ENCODE data around the gene ELFN1.
"Not testable (repeated sequence)": the region's sequence is repeated elsewhere in the genome, so short reads cannot be mapped to it uniquely, and the experiment has no call there.

ELFN1 gene

DNA sequence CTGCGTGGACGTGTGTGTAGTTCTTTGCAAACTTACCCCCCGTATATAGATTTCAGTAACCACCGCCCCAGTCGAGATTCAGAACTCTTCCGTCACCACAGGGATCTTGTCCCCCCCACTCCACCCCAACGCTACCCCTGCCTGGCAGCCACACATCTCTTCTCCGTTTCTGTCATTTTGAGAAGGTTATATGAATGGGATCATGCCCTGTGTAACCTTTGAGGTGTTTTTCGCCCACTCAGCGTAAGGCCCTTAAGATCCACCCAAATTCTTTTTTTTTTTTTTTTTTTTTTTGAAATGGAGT is 83.4 kb downstream of the ELFN1 start:
- Histone ChIP-seq H3K4me1 (ENCODE audit: insufficient read depth, low read length) (peaks cover 6% of the 10 kb centered on the region; the same call in 1 of the 2 replicates), H3K9me3 (ENCODE audit: insufficient read depth, low read depth, low read length) (no peaks in the 10 kb centered on the region)

DNA sequence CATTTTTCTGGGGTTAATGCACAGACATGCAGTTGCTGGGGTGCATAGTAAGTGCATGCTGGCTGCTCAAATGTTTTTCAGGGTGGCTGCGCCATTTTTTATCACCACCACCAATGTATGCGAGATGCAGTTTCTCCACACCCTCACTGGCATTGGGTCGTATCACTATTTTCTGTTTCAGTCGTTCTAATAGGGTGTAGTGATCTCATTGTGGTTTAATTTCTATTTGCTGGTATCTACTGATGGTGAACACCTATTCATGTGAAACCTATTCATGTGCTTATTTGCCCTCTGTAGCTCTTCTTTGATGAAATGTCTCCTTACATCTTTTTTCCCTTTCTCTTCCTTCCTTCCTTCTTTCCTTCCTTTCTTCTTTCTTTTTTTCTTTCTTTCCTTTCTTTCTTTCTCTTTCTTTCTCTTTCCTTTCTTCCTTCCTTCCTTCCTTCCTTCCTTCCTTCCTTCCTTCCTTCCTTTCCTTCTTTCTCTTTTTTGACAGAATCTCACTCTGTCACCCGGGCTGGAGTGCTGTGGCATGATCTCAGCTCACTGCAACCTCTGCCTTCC is 84.3 kb downstream of the ELFN1 start:
- Histone ChIP-seq H3K36me3 (ENCODE audit: insufficient read depth, low read depth, low read length) (no peaks in the 10 kb centered on the region), H3K27ac (ENCODE audit: low read length) (no peak overlapping the region), H3K4me1 (ENCODE audit: insufficient read depth, low read length) (peaks cover 6% of the 10 kb centered on the region; the same call in 1 of the 2 replicates), H3K9me3 (ENCODE audit: insufficient read depth, low read depth, low read length) (no peaks in the 10 kb centered on the region), H3K27me3 (ENCODE audit: insufficient read depth, low read length) (peaks cover 37% of the 10 kb centered on the region), H3K4me3 (ENCODE audit: low read length) (no peak overlapping the region), H3K9ac (ENCODE audit: low read depth, low read length) (no peak overlapping the region)

More for the DNA sequence above, 83.4 kb downstream of the ELFN1 start:
- Histone ChIP-seq H3K4me3 (ENCODE audit: low read length) (no peak overlapping the region), H3K36me3 (ENCODE audit: insufficient read depth, low read depth, low read length) (no peaks in the 10 kb centered on the region), H3K27ac (ENCODE audit: low read length) (no peak overlapping the region), H3K27me3 (ENCODE audit: insufficient read depth, low read length) (peaks cover 37% of the 10 kb centered on the region), H3K9ac (ENCODE audit: low read depth, low read length) (no peak overlapping the region)

DNA sequence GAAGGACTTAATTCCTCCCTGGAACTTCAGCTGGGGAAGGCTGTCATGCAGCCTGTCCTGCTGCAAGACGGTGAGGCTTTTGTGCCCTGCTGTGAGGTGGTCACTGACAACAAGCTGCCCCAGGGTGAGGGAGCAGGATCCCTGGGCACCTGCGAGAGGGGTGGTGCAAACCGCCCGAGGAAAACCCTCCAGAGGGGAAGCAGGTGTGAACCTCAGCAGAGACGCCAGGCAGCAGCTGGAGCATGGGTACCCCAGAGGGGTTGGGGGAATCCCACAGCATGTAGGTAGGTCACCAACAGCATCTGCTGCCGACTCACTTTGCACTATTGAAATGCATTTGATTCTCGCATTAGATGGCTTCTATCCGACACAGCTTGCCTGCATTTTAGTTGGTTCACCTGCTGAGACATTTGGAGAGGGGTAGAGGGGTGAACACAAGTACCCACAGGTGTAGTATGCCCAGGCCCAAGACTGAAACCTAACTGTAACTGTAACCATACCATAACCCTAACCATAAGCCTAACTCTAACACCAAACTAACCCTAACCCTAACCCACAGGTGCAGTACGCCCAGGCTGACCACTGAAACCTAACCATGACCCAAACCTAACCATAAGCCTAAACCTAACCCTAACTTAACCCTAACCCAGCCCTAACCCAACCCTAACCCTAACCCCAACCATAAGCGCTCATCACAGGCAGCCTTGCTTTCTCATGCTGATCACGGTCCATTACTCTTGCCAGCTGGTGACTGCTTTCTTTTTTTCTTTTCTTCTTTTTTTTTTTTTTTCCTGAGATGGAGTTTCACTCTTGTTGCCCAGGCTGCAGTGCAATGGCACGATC is 85.9 kb downstream of the ELFN1 start:
- Histone ChIP-seq H3K4me1 (ENCODE audit: insufficient read depth, low read length) (peaks cover 6% of the 10 kb centered on the region; the same call in 1 of the 2 replicates), H3K27ac (ENCODE audit: low read length) (no peak overlapping the region), H3K36me3 (ENCODE audit: insufficient read depth, low read depth, low read length) (no peaks in the 10 kb centered on the region), H3K4me3 (ENCODE audit: low read length) (no peak overlapping the region), H3K27me3 (ENCODE audit: insufficient read depth, low read length) (peaks cover 37% of the 10 kb centered on the region), H3K9me3 (ENCODE audit: insufficient read depth, low read depth, low read length) (no peaks in the 10 kb centered on the region), H3K9ac (ENCODE audit: low read depth, low read length) (no peak overlapping the region)

DNA sequence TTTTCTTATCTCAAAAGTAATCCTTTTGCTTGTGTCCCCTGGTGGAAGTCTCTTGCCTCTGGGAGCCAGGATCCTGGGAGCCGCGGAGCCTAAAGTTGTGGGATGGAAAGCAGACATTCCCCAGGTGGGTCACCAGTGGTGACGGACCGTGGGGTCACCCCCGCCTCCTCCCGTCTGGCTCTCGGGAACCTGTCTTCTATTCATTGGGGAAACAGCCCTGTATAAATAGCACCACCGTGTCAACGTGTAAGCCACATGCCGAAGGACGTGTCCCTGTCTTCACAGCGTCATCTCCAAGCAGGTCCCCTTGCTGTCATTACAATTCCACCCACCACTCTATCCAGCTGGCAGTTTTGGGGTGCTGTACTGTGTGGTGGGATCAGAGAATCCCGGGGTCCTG is 87.5 kb downstream of the ELFN1 start:
- Histone ChIP-seq H3K9ac (ENCODE audit: low read depth, low read length) (no peak overlapping the region), H3K9me3 (ENCODE audit: insufficient read depth, low read depth, low read length) (no peaks in the 10 kb centered on the region), H3K4me3 (ENCODE audit: low read length) (no peak overlapping the region), H3K36me3 (ENCODE audit: insufficient read depth, low read depth, low read length) (no peaks in the 10 kb centered on the region), H3K4me1 (ENCODE audit: insufficient read depth, low read length) (peaks cover 6% of the 10 kb centered on the region; the same call in 1 of the 2 replicates), H3K27me3 (ENCODE audit: insufficient read depth, low read length) (peaks cover 37% of the 10 kb centered on the region), H3K27ac (ENCODE audit: low read length) (no peak overlapping the region)

DNA sequence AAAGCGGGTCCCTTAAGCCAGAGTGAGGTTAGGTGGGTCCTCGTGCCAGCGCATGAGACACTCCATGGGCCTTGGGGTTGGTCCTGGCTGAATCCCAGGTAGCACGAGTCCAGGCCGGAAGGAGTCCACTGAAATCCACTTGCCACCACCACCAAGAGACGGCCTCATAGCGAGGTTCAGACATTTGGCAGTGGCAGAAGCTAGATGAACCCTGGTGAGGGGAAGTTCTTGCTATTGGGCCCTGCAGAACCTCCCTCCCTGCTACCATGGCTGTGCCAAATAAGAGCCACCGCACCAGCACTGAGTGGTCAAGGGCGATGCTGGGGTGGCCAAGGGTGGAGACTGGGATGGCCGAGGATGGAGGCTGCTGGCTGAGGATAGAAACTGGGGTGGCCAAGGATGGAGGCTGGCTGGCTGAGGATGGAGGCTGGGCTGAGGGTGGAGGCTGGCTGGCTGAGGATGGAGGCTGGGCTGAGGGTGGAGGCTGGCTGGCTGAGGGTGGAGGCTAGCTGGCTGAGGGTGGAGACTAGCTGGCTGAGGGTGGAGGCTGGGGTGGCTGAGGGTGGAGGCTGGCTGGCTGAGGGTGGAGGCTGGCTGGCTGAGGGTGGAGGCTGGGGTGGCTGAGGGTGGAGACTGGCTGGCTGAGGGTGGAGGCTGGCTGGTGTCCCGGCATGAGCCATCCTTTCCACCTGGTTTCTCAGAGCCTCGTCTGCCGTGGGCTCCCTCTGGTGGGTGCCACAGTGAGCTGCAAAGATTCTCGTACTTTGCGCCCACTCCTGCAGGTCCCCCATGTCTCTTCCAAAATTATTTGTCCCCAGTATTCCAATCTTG is 88.2 kb downstream of the ELFN1 start:
- peaks cover 37% of the 10 kb centered on the region for H3K27me3 ChIP-seq (ENCODE audit: insufficient read depth, low read length)
- no peak overlapping the region for H3K27ac ChIP-seq (ENCODE audit: low read length)
- no peaks in the 10 kb centered on the region; the same call in 1 of the 2 replicates for H3K9me3 ChIP-seq (ENCODE audit: insufficient read depth, low read depth, low read length)
- H3K4me1 ChIP-seq (ENCODE audit: insufficient read depth, low read length) = peaks cover 6% of the 10 kb centered on the region; the same call in 1 of the 2 replicates
- no peak overlapping the region for H3K9ac ChIP-seq (ENCODE audit: low read depth, low read length)
- no peaks in the 10 kb centered on the region for H3K36me3 ChIP-seq (ENCODE audit: insufficient read depth, low read depth, low read length)
- H3K4me3 ChIP-seq (ENCODE audit: low read length) = no peak overlapping the region

DNA sequence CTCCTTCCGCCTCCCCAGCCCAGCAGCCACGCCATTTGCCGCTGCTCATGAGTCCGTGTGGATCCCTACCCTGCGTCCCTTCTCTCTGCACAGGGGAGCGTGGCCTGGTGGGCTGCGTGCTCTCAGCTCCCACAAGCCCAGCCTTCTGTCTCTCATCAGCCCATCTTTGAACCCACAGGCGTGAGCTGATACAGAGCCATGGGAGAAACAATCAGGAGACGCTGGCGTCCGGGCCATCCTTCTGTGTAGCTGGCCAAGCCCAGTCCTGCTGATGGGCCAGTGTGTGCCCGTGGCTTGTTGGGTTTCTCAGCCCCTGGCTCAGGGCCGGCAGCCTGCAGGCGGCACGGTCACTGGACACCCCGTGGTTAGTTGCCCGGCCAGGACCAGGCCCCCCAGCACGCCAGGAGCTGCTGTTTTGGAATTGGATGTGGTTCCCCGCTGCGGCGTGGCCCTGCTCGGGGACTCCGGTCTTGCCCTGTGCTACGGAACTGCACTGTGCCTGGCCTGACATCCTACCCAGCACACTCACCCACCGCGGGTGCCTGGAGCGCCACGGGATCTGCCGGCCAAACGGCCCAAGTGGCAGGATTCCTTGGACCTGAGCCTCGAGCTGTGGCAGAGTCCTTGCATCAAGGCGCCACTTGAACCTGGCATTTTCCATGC is 88.9 kb downstream of the ELFN1 start:
- H3K9ac ChIP-seq (ENCODE audit: low read depth, low read length) = no peak overlapping the region
- H3K36me3 ChIP-seq (ENCODE audit: insufficient read depth, low read depth, low read length) = no peaks in the 10 kb centered on the region
- peaks cover 35% of the 10 kb centered on the region for H3K27me3 ChIP-seq (ENCODE audit: insufficient read depth, low read length)
- H3K27ac ChIP-seq (ENCODE audit: low read length) = no peak overlapping the region
- H3K9me3 ChIP-seq (ENCODE audit: insufficient read depth, low read depth, low read length) = peaks cover 2% of the 10 kb centered on the region; the same call in 1 of the 2 replicates
- H3K4me1 ChIP-seq (ENCODE audit: insufficient read depth, low read length) = peaks cover 6% of the 10 kb centered on the region; the same call in 1 of the 2 replicates
- H3K4me3 ChIP-seq (ENCODE audit: low read length) = no peak overlapping the region

DNA sequence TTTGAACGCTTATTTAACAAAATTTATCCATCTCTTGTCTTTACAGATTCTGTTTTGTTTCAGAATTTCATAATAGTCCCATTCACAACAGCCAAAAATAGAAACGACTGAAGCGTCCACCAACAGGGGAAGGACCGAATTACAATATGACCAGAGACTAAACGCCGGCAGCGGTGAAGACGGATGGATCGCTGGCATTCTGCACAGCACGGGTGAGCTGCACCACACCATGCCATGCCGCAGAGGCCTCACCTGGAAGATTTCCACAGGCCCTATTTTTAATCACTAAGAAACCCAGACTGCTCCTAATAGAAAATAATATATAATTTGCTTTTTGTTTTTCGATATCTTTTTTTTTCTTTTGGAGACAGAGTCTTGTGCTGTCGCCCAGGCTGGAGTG is 91.0 kb downstream of the ELFN1 start:
- peaks cover 18% of the 10 kb centered on the region for H3K27me3 ChIP-seq (ENCODE audit: insufficient read depth, low read length)
- no peaks in the 10 kb centered on the region for H3K36me3 ChIP-seq (ENCODE audit: insufficient read depth, low read depth, low read length)
- no peak overlapping the region for H3K27ac ChIP-seq (ENCODE audit: low read length)
- H3K4me3 ChIP-seq (ENCODE audit: low read length) = no peak overlapping the region
- H3K9ac ChIP-seq (ENCODE audit: low read depth, low read length) = no peak overlapping the region
- peaks cover 5% of the 10 kb centered on the region; the same call in 1 of the 2 replicates for H3K9me3 ChIP-seq (ENCODE audit: insufficient read depth, low read depth, low read length)
- peaks cover under 1% of the 10 kb centered on the region; the same call in 1 of the 2 replicates for H3K4me1 ChIP-seq (ENCODE audit: insufficient read depth, low read length)

DNA sequence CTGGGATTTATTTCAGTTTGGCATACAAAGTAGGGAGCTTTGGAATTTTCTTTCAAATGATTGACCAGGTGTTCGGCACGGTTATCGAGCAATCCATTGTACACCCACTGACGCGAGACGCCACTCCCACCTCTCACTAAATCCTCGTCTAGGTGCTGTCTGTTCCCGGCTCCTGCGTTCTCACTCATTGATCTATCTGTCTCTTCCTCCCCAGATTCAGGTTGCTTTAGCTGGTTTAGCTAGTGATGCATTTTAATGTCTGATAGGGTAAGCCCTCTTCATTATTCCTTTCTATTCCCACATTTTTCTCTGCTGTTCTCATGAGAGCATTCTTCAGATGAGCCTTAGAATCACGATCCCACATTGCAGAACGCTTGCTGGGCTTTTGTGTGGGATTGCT is 91.7 kb downstream of the ELFN1 start:
- H3K4me3 ChIP-seq (ENCODE audit: low read length) = no peak overlapping the region
- no peaks in the 10 kb centered on the region for H3K4me1 ChIP-seq (ENCODE audit: insufficient read depth, low read length)
- peaks cover 15% of the 10 kb centered on the region; the same call in 1 of the 2 replicates for H3K27me3 ChIP-seq (ENCODE audit: insufficient read depth, low read length)
- peaks cover 5% of the 10 kb centered on the region; the same call in 1 of the 2 replicates for H3K9me3 ChIP-seq (ENCODE audit: insufficient read depth, low read depth, low read length)
- no peak overlapping the region for H3K9ac ChIP-seq (ENCODE audit: low read depth, low read length)
- no peak overlapping the region for H3K27ac ChIP-seq (ENCODE audit: low read length)
- no peaks in the 10 kb centered on the region for H3K36me3 ChIP-seq (ENCODE audit: insufficient read depth, low read depth, low read length)

DNA sequence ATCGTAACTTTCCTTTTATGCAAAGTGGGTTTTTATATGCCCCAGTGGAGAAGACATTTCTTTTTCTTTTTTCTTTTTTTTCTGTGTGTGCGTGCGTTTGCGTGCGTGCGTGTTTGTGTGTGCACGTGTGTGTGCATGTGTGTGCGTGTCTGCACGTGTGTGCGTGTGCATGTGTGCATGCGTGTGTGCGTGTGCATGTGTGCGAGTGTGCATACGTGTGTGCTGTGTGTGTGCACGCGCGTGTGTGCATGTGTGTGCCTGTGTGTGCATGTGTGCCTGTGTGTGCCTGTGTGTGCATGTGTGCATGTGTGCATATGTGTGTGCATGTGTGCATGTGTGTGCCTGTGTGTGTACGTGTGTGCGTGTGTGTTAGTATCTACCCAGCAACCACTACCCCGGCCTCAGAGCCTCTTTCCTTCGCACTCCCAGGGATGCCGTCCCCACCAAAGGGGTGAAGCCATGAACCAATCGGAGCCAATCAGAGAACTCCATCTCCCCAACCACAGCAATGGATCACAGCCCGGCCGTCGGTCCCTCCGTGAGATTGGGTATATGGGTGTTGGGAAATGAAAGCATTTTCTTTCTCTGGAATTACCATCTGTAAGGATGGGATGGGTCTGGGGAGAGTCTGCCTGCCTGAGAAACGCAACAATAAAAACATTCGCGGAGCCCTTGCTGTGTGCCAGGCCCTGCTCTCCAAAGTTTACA is 92.3 kb downstream of the ELFN1 start:
- Histone ChIP-seq H3K4me3 (ENCODE audit: low read length) (no peak overlapping the region), H3K4me1 (ENCODE audit: insufficient read depth, low read length) (no peaks in the 10 kb centered on the region), H3K27ac (ENCODE audit: low read length) (no peak overlapping the region), H3K9me3 (ENCODE audit: insufficient read depth, low read depth, low read length) (peaks cover 5% of the 10 kb centered on the region; the same call in 1 of the 2 replicates), H3K27me3 (ENCODE audit: insufficient read depth, low read length) (peaks cover 9% of the 10 kb centered on the region; the same call in 1 of the 2 replicates), H3K36me3 (ENCODE audit: insufficient read depth, low read depth, low read length) (no peaks in the 10 kb centered on the region), H3K9ac (ENCODE audit: low read depth, low read length) (no peak overlapping the region)

DNA sequence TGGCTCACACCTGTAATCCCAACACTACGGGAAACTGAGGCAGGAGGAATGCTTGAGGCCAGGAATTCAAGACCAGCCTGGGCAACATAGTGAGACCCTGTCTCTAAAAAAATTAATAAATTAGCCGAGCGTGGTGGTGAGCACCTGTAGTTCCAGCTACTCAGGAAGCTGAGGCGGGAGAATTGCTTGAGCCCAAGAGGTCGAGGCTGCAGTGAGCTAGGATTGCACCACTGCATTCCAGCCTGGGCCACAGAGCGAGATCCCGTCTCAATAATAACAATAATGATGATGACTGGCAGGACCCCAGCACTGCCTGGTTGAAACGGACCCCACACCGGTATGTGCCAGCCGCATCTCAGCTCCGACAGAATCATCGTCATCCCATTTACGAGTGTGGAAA is 93.0 kb downstream of the ELFN1 start:
- peaks cover 5% of the 10 kb centered on the region; the same call in 1 of the 2 replicates for H3K9me3 ChIP-seq (ENCODE audit: insufficient read depth, low read depth, low read length)
- peaks cover 3% of the 10 kb centered on the region; the same call in 1 of the 2 replicates for H3K27me3 ChIP-seq (ENCODE audit: insufficient read depth, low read length)
- H3K9ac ChIP-seq (ENCODE audit: low read depth, low read length) = no peak overlapping the region
- no peaks in the 10 kb centered on the region for H3K36me3 ChIP-seq (ENCODE audit: insufficient read depth, low read depth, low read length)
- H3K4me1 ChIP-seq (ENCODE audit: insufficient read depth, low read length) = no peaks in the 10 kb centered on the region
- H3K27ac ChIP-seq (ENCODE audit: low read length) = no peak overlapping the region
- no peak overlapping the region for H3K4me3 ChIP-seq (ENCODE audit: low read length)

DNA sequence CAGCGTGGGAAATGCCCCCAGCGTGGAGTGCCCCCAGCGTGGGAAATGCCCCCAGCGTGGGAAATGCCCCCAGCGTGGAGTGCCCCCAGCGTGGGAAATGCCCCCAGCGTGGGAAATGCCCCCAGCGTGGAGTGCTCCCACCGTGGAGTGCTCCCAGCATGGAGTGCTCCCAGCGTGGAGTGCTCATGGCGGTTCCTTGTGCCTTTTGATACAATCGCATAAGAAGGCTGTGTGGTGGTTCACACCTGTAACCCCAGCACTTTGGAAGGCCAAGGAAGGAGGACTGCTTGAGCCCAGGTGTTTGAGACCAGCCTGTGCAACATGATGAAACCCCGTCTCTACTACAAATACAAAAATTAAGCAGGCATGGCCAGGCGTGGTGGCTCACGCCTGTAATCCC is 93.8 kb downstream of the ELFN1 start:
- H3K9me3 ChIP-seq (ENCODE audit: insufficient read depth, low read depth, low read length); H3K4me1 ChIP-seq (ENCODE audit: insufficient read depth, low read length); H3K36me3 ChIP-seq (ENCODE audit: insufficient read depth, low read depth, low read length); H3K27me3 ChIP-seq (ENCODE audit: insufficient read depth, low read length); H3K4me3 ChIP-seq (ENCODE audit: low read length); H3K27ac ChIP-seq (ENCODE audit: low read length); H3K9ac ChIP-seq (ENCODE audit: low read depth, low read length): not testable (repeated sequence)

All from iPS-20b (cell line).